ENCODE measurements around the gene TMEM273.

- TF ChIP-seq CTCF (IDR thresholded peaks at IDR 0.05 in 4 of 5, conservative IDR thresholded peaks at IDR 0.05 in 1 of 5) (no peak), POLR2A (IDR thresholded peaks at IDR 0.05) (no peak)
Measured at GRCh38 chr10:49227406-49227805, 39.2 kb upstream of the TMEM273 start.
